ENCODE data around the gene YJU2.

- TF ChIP-seq POLR2AphosphoS5 (IDR thresholded peaks at IDR 0.05) (no peak), CTCF (IDR thresholded peaks at IDR 0.05) (no peak)
Observed at GRCh38 chr19:4267901-4268815, 21.3 kb downstream of the YJU2 start.

Data from upper lobe of left lung (tissue), 4 donors.